Cardiac fibroblast (primary cell): ENCODE measurements around the gene IFRD1.
"Not testable (repeated sequence)": the region's sequence is repeated elsewhere in the genome, so short reads cannot be mapped to it uniquely, and the experiment has no call there.

Source experiments
- DNase-seq, 2 donors: peaks; one replicate each; pipeline versions ENCODE4 v3.0.0 to v3.0.0-alpha.2; 2010; ENCODE audit warnings: low read depth in 2 of 2
- H3K4me3 ChIP-seq, 2 donors: replicated peaks in 1 of 2; 1 replicate in 1 of 2; 2 replicates in 1 of 2; pipeline ENCODE4 v1.5.1; 2011; ENCODE audit warnings: low read depth in 2 of 2, low read length in 2 of 2, mild to moderate bottlenecking in 2 of 2, moderate library complexity in 1 of 2
- TF ChIP-seq, protein P1 (sequence below): IDR thresholded peaks from one replicate; pipeline ENCODE4 v1.5.1; 2011; ENCODE audit warnings: low read depth, mild to moderate bottlenecking, low read length, inconsistent platforms

Gene IFRD1

DNA sequence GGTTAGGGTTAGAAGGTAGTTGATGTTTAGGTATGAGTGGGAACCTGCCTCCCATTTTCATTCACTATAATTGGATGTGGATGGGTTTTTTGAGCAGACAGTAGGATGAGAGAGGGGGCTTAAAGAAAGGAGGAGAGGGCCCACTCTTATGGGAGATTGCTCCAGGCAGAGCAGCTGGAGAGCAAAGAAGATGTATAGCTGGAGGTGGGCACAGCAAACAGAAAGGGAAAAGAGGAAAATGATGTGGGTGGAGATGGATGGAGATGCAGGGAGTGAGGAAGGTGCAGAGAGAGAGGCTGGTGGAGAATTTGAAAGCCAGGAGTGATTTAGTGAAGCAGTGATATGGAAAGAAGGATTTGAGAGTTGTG is 60.5 kb downstream of the IFRD1 start:
- H3K4me3 ChIP-seq: no peak overlapping the region
- TF ChIP-seq, protein P1, sequence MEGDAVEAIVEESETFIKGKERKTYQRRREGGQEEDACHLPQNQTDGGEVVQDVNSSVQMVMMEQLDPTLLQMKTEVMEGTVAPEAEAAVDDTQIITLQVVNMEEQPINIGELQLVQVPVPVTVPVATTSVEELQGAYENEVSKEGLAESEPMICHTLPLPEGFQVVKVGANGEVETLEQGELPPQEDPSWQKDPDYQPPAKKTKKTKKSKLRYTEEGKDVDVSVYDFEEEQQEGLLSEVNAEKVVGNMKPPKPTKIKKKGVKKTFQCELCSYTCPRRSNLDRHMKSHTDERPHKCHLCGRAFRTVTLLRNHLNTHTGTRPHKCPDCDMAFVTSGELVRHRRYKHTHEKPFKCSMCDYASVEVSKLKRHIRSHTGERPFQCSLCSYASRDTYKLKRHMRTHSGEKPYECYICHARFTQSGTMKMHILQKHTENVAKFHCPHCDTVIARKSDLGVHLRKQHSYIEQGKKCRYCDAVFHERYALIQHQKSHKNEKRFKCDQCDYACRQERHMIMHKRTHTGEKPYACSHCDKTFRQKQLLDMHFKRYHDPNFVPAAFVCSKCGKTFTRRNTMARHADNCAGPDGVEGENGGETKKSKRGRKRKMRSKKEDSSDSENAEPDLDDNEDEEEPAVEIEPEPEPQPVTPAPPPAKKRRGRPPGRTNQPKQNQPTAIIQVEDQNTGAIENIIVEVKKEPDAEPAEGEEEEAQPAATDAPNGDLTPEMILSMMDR: no peak

DNA sequence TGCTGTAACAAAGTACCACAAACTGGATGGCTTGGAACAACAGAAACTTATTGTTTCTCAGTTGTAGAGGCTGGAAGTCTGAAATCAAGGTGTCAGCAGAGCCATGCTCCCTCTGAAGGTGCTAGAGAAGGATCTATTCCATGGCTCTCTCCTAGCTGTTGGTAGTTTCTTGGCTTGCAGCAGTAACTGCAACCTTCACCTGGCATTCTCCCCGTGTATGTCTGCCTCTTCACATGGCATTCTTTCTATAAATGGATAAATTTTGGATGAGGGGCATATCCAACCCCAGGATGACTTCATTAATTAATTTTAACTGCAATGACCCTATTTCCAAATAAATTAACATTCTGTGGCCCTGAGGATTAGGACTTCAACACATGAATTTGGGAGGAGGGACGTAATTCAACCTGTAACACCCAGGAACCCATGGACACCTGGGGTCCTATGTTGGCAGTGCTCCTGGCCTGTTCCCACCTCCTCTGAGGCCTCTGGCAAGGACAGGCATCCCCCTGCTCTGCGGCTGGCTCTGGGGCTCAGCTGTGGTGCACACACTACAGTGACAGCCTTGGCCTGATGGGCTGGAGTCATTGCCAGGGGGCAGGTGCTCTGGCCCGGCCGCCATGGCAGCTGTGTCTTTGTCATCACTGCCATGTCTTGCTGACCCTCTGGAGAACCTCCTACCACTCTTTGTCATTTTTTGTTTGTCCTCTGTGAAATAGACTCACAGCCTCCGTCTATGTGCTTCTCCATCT is 61.4 kb downstream of the IFRD1 start:
- TF ChIP-seq, protein P1: no peak
- H3K4me3 ChIP-seq: no peak overlapping the region
- DNase-seq: no peak

More for the DNA sequence above, 60.5 kb downstream of the IFRD1 start:
- DNase-seq: no peak

DNA sequence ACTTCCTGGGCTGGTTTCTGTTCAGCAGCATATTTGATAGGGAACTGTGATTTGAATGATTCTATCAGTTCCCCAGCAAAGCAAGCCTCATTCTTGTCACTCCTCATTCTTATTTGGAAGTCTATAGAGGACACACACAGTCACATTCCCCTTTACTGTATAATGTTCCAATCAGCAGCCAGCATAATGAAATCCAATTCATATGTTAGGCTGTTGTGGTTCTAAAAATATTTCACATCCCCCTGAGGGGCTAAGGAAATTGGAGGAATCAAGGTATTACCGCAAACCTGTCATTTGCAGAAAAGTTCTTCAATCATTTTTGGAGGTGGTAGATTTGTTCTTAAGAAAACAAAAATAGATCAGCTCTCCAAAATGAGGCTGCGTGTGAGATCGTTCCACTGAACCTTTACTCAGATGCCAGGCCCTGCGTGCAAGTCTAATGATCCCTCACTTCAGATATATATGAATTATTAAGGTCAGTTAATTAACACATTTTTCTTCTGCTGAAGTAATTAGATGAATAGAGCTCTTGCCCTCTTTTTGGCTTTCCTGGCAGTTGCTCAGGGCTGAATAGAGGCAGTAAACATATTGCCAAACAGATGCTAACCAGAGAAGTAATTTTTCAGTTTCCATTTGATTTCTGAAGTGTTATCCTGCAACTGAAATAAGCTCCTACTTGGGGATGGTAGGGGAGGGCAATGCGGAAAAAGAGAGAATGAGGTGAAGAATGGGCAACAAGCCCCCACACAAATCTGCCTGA is 62.4 kb downstream of the IFRD1 start:
- H3K4me3 ChIP-seq: no peak overlapping the region
- no peak for DNase-seq
- TF ChIP-seq, protein P1: no peak

DNA sequence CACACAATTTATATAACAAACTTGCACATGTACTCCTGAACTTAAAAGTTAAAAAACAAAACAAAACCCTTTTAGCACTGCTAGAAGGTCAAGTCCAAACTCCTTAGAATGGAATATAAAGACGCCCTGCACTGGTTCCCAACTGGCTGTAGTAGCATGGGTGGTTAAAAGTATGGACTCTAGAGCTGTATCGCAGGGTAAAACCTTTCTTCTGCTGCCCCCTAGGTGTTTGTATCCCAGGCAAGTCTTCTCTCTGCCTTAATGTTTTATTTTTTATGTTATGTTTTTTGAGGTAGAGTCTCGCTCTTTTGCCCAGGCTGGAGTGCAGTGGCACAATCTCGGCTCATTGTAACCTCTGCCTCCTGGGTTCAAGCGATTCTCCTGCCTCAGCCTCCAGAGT is 65.7 kb downstream of the IFRD1 start:
- no peak overlapping the region for H3K4me3 ChIP-seq
- TF ChIP-seq, protein P1: no peak
- no peak for DNase-seq

DNA sequence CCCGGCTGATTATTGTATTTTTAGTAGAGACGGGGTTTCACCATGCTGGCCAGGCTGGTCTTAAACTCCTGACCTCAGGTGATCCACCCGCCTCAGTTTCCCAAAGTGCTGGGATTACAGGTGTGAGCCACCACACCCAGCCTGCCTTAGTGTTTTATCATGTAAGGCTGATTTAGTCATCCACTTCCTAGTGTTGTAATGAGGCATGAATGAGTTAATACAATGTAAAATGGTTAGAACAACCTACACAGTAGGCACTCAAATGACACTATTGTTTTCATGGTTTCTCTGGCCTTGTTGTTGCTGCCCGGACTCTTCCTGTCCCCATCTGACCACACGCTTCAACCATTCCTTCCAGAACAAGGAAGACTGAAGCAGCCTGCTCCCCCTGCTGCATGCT is 66.2 kb downstream of the IFRD1 start:
- not testable (repeated sequence) for DNase-seq, H3K4me3 ChIP-seq

DNA sequence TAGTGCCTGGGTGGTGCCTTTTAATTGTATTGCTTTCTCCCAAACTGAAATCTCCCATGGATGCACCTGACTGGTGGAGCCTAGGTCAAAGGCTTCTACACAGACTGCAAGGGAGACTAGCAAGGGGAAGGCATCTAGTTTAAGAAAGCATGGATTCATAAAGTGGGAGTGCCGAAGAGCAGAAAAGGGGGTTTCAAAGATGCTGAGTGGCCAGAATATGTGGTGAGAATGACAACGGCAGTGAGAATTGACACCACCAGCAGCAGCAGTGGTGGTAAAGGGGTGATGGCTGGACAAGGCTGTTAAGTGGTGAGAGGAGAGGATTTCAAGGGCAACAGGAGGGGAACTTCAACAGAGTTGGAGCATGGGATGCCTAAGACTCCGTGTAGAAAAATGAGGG is 67.2 kb downstream of the IFRD1 start:
- no peak overlapping the region for H3K4me3 ChIP-seq
- no peak for DNase-seq
- TF ChIP-seq, protein P1: no peak

DNA sequence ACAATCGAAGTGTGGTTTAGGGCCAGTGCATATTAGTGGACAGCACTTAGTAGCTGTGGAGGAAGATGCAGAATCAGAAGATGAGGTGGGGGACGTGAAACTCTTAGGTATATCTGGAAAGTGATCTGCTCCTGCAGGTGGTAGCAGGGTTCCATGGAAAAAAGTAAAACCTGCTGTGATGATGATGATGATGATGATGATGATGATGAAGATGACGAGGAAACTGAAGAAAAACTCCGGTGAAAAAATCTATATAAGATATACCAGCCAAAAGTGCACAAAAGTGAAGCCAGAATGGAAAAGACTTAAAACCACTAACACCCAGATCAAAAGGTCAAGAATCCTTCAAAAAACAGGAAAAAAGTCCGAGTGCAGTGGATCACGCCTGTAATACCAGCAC is 70.5 kb downstream of the IFRD1 start:
- TF ChIP-seq, protein P1: no peak
- no peak for DNase-seq
- no peak overlapping the region for H3K4me3 ChIP-seq
